ENCODE results near the gene SLC44A4. TPM values are rescaled to one million over a fixed set of nuclear protein-coding genes. Genes with fewer than 3 reads are reported as not detected.
"Not testable (repeated sequence)": the region's sequence is repeated elsewhere in the genome, so short reads cannot be mapped to it uniquely, and the experiment has no call there.

Gene SLC44A4
- 0.86 TPM for total RNA-seq

DNA sequence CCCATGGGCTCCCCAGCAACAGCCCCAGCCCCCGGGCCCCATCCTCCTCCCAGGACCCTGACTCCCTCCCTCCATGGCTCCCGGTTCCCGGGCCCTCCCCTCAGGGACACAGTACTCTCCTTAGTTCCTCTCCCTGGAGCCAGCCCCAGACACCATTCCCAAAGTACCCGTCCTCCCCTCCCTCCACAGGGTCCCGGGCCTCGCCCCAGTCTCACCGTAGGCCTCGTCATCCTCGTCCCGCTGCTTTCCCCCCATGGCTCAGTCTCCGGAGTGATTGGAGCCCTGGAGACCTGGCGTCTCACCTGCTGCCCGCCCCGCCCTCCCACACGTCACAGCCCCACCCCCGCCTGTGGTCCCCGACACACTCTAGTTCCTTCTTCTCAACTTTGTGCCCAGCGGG, at the start of gene SLC44A4:
Gene SLC44A4, minus strand, starts transcription at position 272 of the 400 bp plus-strand sequence. Its CDS starts 17 bp downstream, at position 255.
- ATAC-seq (no peak), DNase-seq (ENCODE audit: low spot score) (no peak)

DNA sequence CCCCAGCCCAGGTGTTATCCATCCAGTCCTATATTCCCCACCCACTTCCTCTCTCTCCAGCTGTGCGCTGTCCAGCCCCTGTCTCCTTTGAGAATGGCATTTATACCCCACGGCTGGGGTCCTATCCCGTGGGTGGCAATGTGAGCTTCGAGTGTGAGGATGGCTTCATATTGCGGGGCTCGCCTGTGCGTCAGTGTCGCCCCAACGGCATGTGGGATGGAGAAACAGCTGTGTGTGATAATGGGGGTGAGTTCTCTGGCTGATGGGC, 49.8 kb upstream of the SLC44A4 start:
- ATAC-seq (peak; percentile 16), DNase-seq (ENCODE audit: low spot score) (no peak)

DNA sequence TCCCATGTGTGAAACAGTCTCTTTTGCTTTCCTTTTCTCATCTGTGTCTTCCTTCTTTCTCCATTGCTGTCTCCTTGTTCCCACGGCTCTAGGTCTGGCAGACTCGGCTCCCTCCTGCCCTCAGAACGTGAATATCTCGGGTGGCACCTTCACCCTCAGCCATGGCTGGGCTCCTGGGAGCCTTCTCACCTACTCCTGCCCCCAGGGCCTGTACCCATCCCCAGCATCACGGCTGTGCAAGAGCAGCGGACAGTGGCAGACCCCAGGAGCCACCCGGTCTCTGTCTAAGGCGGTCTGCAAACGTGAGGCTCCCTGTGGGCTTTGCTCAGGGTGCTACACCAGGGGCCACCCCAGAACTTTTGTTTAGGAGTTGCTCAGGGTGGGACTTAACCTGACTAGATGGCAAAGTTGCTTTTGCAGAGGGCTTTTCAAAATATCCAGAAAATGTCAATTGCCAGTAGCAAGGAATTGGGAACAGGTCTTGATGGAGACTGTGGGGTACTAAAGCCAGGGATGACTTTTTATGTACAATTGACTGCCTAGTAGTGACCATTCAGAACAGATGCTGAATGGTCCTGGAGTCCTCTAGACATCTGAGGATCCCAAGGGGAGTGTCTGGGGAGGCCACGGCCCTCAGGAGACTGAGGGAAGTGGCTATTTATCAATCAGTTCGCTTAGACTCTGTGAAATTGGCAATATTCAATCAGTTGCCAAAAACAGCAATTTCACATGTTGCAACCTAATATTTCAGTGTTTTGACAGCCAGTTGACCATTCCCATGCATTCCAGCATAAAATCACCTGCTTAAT, 49.3 kb upstream of the SLC44A4 start:
- no peak for DNase-seq (ENCODE audit: low spot score)
- peak; percentile 28 for ATAC-seq

DNA sequence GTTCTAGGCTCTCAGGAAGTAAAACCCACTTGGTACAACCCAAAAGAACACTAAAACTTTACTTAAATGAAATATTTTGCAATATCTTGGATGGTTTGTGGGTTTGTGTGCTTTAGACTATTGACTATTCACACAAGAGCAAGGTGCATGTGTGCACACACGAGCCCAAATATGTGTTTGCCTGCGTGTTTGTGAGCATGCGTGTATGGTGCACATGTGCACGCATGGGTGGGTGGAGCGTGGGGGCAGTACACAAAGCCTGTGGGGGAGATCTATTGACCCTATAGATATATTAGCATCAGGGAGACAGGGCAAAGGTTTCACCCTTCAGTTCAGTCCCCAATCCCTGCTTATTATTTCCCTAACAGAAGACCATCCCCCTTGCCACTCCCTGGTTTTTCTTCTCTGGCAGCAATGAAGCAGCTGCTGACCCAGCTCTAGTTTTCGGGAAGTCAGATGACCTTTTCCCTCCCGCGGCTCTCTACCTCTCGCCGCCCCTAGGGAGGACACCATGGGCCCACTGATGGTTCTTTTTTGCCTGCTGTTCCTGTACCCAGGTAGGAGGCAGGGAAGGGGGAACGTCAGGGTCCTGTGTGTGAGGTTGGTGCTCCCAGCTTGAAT, 48.6 kb upstream of the SLC44A4 start, which contains the start of gene C2:
Gene C2, plus strand, starts transcription at position 476 of the 621 bp plus-strand sequence. Its CDS starts 36 bp downstream, at position 512.
- peak; percentile 83 for ATAC-seq
- peak; percentile 92 for DNase-seq (ENCODE audit: low spot score)

DNA sequence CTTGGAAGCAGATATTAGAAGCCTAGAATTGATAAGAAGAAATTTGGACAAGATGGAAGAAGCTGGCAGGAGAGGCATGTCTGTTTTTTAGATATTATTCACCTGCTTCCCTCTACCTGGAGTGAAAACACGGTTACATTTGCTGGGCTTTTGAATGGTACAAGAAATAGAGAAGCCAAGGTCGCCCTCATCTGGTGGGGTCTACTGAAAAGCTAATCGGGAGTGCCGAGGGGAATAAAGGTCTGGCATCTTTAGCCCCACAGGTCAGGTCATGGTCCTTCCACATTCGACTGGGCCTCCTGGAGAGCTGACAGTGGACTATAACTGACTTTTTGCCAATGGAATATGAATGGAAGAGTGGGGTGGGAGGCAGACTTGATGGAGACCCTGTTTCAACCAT, 44.1 kb upstream of the SLC44A4 start:
- ATAC-seq (peak; percentile 51), DNase-seq (ENCODE audit: low spot score) (no peak)

DNA sequence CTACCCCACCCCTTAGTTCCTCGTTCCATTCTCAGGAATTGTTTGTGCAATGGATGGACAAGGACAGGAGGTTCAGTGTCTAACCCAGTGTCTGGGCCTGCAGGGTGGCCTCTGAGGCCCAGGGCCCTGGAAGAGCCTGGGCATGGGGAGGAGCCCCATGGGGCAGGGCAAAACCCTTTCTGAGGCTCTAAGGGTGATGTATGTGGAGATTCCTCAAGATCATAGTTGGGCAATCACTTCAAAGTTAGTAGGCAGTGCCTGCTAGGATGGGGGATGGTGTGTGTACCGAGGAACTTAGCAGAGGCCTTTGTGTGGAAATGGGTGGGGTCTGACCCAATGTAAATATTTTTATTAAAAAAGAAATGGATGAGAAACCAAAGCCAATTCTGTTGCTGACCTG, 42.0 kb upstream of the SLC44A4 start:
- ATAC-seq (no peak), DNase-seq (ENCODE audit: low spot score) (no peak)

DNA sequence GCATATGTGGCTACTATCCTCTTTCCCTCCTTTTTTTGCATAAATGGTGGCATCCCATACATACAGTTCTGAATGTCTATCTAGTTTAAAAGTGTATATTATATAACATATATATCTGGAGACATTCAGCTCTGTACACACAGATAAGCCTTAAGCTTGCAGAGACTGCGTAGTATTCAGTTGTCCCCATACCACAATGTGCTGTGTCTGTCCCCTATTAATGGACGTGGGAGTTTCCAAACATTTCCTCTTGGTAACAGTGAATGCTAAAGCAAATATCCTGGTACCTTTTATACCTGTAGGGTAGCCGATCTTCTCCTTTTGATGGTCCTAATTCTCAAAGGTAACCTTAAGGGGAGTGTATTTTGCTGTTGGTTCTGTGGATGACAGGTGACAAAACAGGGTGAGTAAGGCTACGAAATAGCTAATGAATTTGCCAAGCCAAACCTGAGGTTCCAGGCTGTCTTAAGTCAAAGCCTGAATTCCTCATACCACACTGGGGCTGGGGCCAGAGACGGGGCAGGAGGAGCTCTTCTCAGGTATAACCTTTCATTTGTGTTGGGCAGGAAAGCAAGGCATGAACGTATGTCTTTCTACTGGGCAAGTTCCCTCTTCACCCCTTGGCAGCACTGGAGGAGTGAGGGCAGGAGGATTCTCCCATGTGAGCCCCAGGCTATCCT, 41.0 kb upstream of the SLC44A4 start:
- no peak for DNase-seq (ENCODE audit: low spot score)
- ATAC-seq: no peak

DNA sequence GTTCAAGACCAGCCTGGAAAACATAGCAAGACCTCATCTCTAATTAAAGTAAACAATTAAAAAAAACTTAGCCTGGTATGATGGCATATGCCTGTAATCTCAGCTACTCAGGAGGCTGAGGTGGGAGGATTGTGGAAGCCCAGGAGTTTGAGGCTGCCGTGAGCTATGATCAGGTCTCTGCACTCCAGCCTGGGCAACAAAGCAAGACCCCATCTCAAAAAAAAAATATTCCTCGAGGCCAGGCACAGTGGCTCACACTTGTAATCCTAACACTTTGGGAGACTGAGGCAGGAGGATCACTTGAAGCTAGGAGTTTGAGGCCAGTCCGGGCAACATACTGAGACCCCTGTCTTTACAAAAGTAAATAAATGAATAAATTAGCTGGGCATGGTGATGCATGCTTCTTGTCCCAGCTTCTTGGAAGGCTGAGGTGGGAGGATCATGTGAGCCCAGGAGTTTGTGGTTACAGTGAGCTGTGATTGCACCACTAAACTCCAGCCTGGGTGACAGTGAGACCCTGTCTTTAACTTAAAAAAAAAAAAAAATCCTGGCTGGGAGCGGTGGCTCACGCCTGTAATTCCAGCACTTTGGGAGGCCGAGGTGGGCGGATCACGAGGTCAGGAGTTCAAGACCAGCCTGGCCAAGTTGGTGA, 39.4 kb upstream of the SLC44A4 start:
- no peak for ATAC-seq
- no peak for DNase-seq (ENCODE audit: low spot score)

DNA sequence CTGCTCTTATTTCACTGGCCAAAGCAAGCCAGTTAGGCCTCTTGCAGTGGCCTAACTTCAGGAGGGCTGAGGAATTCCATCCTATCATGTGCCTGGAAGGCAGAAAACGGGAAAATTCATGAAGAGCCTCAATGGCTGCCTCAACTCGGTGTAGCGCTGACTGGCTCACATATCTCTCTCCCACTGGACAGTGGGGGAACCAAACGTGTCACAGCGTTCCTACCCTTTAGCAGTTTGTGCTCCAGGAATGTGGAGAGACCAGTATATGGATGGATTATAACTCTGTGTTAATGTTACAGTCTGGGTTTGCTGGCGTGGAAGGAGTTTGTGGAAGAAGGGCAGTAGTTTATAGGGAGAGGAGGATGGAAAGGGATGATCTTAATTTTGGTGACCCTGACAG, 37.0 kb upstream of the SLC44A4 start:
- DNase-seq (ENCODE audit: low spot score): no peak

DNA sequence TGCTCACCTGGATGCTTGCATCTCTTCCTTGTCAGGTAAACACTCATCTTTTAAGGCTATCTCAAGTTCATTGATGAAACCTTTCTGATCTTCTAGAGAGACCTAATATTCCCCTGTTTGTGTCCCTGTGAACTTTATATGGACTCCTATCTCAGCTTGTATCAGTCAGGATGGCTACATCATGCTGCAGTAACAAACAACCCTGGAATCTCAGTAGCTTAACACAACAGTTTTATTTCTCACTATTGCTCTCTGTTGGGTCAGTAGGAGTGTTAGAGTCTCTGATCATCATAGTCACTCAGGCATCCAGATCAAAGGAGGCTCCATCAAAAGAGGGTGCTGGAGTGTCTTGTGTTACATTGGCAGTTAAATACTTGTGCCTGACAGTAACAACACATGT, 36.6 kb upstream of the SLC44A4 start:
- no peak for DNase-seq (ENCODE audit: low spot score)
- no peak for ATAC-seq

More for the DNA sequence above, 37.0 kb upstream of the SLC44A4 start:
- ATAC-seq: no peak

DNA sequence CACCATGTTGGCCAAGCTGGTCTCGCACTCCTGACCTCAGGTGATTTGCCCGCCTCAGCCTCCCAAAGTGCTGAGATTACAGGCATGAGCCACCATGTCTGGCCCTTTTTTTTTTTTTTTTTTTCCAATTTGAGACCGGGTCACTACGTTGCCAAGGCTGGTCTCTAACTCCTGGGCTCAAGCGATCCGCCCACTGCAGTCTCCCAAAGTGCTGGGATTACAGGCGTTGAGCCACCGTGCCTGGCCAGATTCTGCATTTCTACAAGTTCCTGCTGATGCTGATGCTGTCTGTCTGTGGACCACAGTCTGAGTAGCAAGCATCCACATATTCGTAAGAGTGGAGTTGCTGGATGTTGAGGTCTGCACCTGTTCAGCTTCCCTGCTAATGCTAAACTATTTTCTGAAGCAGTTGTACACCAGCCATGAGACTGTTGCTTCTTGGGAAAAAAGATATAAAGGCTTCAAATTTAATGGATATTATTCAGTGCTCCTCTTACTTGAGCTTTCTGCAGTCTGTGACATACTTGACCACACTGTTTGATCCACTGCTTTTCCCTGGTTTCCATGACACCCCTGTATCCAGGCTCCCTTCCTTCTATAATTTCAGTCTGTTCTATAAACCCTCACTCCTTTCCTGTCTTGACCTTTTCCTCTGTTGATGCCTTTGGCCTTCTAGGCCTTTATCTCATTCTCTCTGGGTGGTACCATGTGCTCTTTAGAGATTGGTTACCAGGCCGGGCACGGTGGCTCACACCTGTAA, 33.2 kb upstream of the SLC44A4 start:
- no peak for ATAC-seq

DNA sequence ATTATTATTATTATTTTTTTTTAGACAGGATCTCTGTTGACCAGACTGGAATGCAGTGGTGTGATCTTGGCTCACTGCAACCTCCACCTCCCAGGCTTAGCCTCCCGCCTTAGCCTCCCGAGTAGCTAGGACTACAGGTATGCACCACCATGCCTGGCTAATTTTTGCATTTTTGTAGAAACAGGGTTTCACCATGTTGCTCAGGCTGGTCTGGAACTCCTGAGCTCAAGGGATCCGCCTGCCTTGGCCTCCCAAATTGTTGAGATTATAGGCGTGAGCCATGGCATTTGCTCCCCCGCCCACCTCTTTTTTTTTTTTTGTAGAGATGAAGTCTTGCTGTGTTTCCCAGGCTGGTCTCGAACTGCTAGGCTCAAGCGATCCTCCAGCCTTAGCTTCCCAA, 30.5 kb upstream of the SLC44A4 start:
- ATAC-seq: not testable (repeated sequence)

More for the DNA sequence above, 33.2 kb upstream of the SLC44A4 start:
- DNase-seq (ENCODE audit: low spot score): no peak

DNA sequence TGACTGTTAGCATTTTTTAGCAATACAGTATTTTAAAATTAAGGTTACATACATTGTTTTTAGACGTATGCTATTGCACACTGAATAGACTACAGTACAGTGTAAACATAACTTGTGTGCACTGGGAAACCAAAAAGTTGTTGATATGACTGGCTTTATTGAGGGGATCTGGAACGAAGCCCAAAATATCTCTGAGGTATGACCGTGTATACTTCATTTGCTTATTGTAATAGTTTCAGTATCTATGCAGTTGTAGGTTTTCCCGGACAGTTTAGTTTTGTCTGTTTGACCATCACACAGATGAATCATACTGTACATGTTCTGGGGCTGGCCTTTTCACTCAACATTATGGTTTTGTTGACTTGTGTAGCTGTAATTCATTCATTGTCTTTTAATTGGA, 30.0 kb upstream of the SLC44A4 start:
- ATAC-seq (no peak), DNase-seq (ENCODE audit: low spot score) (no peak)

More for the DNA sequence above, 30.5 kb upstream of the SLC44A4 start:
- DNase-seq (ENCODE audit: low spot score): not testable (repeated sequence)

DNA sequence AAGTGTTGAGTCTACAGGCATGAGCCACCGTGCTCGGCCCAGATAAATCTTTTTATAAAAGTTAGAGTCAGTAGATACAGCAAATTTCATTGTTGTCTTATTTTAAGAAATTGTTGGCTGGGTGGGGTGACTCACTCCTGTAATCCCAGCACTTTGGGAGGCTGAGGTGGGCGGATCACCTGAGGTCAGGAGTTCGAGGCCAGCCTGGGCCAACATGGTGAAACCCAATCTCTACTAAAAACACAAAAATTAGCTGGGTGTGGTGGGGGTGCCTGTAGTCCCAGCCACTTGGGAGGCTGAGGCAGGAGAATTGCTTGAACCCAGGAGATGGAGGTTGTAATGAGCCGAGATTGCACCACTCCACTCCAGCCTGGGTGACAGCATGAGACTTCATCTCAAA, 29.5 kb upstream of the SLC44A4 start:
- not testable (repeated sequence) for DNase-seq (ENCODE audit: low spot score)

DNA sequence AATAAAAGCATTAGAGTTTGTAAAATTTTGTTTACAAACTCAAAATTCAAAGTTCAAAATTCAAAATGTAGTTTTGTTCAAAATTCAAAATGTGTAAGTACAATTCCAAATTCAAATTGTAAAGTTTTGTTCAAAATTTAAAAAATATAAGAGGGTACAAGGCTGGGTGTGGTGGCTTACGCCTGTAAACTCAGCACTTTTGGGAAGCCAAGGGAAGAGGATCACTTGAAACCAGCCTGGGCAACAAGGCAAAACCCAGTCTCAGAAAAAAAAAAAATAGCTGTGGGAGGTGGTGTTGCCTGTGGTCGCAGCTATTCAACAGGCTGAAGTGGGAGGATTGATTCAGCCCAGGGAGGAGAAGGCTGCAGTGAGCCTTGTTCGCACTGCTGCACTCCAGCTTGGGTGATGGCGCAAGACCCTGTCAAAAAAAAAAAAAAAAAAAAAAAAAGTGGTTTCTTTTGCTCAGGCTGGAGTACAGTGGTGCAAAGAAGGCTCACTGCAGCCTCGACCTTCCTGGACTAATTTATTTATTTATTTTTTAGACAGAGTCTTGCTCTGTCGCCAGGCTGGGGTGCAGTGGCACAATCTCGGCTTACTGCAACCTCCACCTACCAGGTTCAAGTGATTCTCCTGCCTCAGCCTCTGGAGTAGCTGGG, 28.5 kb upstream of the SLC44A4 start:
- ATAC-seq: peak; percentile 80
- DNase-seq (ENCODE audit: low spot score): no peak

More for the DNA sequence above, 29.5 kb upstream of the SLC44A4 start:
- ATAC-seq: not testable (repeated sequence)

DNA sequence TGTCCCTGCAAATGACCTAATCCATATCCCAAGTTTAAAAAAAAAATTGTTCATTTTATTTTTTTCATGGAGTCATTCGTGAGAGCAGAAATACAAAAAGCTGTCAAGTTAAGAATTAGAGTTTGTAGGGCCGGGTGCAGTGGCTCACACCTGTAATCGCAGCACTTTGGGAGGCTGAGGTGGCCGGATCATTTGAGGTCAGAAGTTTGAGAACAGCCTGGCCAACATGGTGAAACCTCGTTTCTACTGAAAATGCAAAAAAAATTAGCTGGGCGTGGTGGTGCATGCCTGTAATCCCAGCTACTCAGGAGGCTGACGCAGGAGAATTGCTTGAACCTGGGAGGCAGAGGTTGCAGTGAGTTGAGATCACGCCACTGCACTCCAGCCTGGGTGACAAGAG, 27.9 kb upstream of the SLC44A4 start:
- not testable (repeated sequence) for DNase-seq (ENCODE audit: low spot score); ATAC-seq

DNA sequence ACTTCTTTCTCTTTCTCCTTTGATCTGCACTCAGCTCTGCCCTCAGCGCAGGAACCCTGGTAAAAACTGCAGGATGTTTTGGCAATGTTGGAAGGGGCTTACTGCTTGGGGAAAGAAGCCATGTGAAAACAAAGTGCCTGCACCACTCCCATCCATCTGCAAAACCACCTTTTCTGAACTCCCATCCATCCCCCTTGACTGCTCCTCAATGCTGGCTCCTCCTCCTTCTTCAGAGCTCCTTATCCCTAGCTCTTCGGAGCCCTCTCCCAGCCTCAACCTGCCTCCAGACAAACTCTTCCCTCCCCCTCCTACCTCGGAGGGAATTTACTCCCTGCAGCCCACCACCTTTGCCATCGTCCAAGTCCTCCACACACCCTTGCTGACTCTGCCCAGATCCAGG, 27.3 kb upstream of the SLC44A4 start:
- DNase-seq (ENCODE audit: low spot score) (no peak), ATAC-seq (no peak)

DNA sequence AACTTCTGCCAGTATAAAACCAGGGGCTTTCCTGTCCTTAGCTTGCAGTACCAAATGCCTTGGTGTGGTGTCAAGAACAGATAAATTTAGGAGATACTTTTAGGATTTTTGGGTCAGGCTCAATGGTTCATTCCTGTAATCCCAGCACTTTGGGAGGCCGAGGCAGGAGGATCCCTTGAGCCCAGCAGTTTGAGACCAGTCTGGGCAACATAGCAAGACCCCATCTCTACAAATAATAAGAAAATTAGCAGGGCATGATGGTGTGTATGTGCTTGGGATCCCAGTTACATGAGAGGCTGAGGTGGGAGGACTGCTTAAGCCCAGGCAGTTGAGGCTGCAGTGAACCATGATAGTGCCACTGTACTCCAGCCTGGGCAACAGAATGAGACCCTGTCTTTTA, 26.2 kb upstream of the SLC44A4 start:
- DNase-seq (ENCODE audit: low spot score) (no peak), ATAC-seq (no peak)

DNA sequence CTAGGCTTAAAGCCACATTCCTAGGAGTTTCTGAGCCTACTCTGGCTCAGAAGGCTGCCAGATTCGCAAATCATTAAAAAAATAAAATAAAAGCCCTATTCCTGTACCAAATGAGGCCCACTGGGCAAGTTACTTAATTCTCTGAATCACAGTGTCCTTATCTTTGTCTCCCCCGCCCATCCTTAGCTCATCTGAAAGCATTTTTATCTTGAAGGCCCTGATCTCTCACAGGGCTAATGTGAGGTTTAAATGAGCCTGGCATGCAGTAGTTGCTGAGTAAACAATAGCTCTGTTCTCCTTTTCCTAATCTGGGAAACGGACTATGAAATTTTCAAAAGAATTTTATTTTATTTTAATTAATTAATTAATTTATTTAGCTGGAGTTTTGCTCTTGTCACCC, 25.2 kb upstream of the SLC44A4 start:
- ATAC-seq (no peak), DNase-seq (ENCODE audit: low spot score) (no peak)
